Islet of Langerhans (tissue), 1 donor: ENCODE measurements around the gene KRT33A.
"Not testable (repeated sequence)": the region's sequence is repeated elsewhere in the genome, so short reads cannot be mapped to it uniquely, and the experiment has no call there.

ENCODE experiments used
- FAIRE-seq: peaks from one replicate; lab custom pipeline; 2011; peaks lifted over from hg19 to GRCh38; lab: Jason Lieb, UNC

KRT33A gene

DNA sequence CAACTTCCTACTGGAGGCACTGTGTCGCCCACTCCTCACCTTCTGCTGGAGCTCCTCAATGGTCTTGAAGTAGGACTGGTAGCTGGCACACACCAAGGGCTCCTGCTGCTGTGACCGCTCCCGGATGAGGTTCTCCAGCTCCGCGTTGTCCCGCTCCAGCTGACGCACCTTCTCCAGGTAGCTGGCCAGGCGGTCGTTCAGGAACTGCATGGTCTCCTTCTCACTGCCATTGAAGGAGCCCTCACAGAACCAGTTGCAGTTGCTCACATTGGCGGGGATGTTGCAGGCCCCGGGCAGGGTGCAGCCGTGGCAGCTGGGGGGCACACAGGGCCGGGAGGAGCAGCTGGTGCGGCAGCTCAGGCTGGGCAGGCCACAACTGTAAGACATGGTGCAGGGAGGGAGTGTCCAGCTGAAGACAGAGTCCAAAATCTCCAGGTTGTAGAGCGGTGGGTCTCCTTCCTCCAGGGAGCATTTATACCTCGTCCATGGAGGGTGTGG lies at the start of gene KRT33A:
KRT33A (minus strand) TSS at position 448 of the 498 bp plus-strand sequence; CDS start at position 387, 61 bp downstream.
- FAIRE-seq = not testable (repeated sequence)

DNA sequence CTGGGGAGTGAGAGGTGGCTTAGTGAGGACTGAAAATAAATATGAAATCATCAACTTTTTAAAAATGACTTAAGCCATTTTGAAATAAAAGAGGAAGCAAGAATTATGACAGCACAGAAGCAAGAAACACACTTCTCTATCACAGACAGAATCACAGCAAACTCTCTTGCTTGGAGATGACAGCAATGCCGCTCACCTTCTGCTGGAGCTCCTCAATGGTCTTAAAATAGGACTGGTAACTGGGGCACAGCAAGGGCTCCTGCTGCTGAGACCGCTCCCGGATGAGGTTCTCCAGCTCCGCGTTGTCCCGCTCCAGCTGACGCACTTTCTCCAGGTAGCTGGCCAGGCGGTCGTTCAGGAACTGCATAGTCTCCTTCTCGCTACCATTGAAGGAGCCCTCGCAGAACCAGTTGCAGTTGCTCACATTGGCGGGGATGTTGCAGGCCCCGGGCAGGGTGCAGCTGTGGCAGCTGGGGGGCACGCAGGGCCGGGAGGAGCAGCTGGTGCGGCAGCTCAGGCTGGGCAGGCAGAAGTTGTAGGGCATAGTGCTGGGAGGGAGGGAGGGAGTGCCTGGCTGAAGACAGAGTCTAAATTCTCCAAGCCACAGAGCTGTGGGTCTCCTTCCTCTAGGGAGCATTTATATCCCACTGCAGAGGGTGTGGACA lies 46.5 kb upstream of the KRT33A start, which contains the start of gene KRT31:
KRT31 (minus strand) TSS at position 613 of the 665 bp plus-strand sequence; CDS start at position 544, 69 bp downstream.
- no peak for FAIRE-seq

DNA sequence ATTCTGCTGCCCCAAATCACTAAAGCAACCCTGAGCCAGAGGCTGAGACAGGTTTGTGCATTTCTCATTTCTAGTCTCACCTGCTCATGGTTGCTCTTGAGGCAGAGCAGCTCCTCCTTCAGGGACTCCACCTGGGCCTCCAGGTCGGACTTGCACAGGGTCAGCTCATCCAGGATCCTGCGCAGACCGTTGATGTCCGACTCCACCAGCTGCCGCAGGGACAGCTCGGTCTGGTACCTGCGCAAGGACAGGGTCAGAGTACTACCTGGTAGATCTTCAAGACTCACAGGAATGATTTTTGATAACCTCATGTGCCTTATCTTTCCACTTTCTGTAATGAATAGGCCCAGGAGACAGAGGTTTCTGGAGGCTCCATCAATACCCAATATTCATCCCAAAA lies 45.7 kb upstream of the KRT33A start:
- no peak for FAIRE-seq

DNA sequence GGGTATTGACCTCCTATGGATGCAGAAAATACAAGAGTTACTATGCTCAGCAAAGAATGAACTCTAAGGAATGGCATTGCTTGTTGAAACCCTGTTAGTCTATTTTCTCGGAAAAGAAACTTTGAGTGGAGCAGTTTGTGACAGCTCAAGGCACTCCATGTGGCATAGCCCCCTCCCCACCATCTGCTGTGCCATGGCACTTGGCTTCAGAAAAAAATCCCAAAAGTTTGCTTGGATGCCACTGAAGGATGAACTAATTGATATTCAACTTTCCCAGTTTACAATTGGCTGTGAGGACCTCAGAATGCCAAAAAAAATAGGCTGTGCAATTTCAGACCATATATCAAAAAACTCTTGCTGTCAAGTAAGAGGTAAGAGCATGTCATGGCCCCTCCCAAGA lies 45.0 kb upstream of the KRT33A start:
- FAIRE-seq = no peak

DNA sequence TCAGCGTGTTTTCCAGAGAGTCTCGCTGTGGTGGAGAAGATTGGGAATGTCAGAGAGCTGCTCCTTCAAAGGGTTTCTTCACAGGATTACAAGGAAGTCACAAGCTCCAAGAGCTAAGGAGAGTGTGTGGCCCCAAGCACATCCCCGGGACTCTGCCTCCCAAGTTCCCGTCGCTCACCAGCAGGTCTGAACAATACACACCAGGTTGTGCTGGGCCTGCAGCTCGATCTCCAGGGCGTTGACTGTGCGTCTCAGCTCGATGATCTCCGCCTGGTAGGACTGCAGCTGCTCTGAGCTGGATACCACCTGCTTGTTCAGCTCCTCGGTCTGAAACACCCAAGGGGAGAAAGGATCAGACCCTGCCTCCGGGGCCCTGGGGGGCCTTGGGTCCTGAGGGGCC lies 44.4 kb upstream of the KRT33A start:
- not testable (repeated sequence) for FAIRE-seq

DNA sequence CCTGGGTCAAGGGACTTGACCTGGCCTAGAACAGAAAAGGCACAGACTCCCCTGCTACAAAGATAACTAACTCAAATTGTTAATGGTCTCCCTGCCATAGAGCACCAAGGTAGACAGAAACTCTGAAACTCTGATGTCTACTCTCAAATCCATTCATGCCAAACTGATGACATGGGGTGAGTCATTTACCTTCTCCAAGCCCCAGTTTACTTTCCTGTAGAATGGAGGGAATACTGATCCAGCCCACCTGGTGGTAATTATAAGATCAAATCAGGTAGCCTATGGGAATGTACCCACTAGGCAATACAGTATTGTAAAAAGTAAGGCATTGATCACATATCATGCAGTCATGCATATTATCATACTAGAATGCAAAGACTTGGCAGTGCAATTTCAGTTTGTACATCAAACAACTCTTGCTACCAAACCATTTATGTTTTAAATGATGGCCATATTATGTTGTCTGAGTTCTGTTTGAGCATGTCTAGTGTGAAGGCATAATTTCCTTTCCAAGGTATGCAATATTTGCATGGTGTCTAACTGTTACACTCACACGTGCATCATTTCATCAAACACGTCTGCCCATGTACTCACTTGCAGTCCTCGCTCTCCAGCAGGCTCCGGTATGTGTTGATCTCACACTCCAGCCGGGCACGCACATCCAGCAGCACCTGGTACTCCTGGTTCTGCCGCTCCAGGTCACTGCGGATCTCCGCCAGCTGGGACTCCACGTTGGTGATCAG lies 43.8 kb upstream of the KRT33A start:
- FAIRE-seq = no peak

DNA sequence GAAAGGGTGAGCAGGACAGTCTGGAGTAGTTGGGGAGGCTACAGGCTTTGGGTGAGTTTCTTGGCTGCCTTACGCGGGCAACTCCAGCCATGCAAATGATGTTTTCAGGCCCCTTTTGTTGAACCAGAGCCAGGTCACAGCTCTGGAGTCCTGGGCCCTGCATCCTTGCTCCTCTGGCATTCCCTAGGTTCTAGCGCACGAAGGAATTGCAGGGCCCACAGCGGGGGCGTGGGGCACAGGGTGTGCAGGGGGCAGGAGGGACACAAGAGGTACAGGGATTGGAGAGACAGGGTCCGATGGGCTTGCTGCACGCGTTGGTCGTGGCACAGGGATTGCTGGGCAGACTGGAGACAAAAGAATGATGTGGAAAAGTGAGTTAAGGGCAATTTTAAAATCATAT lies 43.2 kb upstream of the KRT33A start:
- FAIRE-seq = no peak

DNA sequence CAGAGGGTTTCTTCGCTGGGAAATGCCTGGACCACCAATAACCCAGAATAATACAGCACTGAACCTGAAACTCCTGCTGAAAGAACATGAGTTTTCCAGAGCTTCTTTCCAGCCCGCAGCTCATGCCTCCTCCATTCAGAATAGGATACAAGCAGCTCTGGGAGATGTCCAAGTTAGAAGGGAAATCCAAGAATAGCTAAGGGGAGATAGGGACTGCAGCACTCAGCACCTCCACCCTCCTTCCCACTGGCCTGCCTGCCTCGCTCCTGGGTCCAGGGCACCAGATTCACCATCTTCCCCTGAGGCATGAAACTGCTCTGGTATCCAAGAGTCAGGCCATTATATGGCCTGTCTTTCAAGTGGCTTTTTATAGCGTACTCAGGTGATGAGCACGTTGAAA lies 42.7 kb upstream of the KRT33A start:
- no peak for FAIRE-seq

DNA sequence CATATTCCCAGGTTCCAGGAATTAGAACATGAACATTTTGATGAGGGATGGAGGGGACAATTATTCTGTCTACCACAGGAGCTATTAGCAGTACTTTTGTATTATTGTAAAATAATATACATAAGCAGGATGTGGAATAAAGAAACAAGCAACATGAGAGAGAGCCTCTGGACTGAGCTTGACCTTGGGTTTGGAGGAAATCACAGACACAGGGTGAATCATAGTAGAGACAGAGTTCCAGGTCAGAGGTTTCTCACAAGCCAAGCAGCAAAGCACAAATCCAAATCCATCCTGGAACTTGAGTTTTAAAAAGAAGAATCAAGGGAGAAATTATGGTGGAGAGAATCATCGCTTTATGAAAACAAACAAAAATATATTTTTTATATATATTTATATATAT lies 41.6 kb upstream of the KRT33A start:
- no peak for FAIRE-seq

DNA sequence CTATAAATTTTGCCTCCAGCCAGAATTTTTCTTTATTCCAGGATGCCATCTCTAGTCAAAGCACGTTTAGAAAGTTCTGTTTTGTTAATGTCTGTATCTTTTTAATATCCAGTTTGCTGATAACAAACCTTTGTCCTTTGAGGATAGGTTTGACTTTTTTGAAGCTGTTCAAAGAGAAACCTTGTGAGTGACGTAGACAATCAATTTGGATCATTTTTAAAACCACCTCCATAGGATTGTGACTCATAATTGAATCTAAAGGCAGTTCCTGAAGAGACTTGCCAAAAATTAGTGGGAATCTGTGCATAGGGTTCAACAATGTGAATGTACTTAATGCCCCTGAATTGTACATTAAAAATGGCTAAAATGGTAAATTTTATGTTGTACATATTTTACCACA lies 40.9 kb upstream of the KRT33A start:
- no peak for FAIRE-seq

DNA sequence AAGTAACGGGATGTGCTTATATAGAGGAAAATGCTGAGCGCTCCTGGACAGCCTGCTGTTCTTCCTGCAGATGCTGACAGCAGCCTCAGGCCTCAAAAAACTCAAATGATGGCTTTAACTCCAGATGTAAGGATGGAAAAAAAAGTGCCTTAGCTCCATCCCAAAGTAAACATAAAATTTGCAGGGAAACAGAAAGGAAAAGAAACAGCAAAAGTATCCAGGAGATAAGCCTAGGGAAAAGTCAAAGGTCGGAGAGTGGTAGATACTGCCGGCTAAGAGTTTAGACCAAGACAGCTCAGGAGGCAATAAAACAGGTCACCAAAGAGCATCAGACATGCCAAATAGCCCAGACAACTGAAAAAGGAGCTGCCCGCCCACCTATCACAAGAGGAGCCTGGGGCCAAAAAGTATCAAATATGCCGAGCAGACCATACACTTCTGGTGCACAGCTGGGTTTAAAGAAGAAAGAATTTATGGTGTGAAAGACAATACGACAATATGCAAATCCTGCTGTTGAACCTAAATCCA lies 39.8 kb upstream of the KRT33A start:
- no peak for FAIRE-seq

DNA sequence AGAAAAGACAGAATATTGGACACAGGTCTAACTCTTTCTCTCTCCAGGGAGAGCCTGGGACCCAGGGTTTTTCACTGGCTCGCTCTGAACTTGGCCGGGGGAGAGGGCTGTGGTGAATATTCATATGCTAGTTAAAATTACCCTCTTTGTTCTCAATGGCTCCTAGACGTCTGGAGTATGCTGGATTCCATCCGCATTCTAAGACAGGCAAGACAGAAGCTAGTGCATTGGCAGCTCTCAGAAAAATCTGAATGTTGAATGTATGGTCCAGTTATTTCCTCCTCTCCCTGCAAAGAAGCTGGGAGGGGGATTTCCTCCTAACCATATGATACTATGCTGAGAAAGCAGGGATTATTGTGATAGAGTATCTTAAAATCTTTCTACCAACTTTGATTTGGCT lies 37.0 kb upstream of the KRT33A start:
- no peak for FAIRE-seq

DNA sequence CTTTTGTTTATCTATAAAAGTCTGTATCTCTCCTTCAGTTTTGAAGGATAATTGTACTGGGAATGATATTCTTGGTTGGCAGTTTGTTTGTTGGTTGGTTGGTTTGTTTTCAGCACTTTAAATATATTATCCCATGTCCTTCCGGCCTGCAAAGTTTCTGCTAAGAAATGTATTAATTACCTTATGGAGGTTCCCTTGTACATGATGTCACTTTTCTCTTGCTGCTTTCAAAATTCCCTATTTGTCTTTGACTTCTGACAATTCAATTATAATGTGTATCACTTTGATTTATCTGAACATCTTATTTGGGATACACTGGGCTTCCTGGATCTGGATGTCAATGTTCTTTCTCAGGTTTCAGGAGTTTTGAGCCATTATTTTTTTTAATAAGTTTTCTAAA lies 35.6 kb upstream of the KRT33A start:
- FAIRE-seq = no peak

DNA sequence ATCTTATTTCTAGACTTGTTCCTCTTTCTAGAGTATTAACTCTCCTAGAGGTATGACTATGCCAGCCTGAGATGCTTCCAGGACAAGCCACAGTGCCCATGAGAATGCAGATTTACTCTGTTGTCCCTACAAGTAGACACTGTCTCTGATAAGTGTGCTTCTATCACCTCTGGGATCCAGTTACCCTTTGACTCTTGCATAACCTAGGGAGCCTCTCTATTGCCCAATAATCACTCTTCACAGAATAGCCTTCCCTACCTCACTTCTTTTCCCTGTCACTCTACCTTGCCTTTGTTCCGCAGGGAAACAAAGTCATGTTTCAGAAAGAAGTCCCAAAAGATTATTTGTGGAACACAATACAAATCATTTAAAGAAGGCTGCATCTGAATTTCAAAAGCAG lies 33.1 kb upstream of the KRT33A start:
- FAIRE-seq = no peak

DNA sequence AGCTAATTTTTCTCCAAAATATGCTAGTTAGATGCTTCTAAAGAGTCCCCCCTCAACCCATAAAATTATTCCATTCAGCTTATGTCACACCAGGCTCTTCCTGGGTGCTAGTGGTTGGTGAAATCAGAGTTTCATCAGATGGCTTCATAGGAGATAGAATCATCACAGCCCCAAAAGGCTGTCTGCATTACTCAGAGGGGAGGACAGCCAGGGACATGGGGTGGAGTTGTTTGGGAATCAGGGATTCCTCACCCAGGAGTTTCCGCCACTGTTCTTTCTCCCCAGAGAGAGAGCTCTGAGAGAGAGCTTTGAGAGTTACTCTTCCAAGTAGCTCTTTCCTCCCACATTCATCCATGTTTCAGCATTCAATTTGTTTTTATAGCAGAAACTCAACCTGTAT lies 31.8 kb upstream of the KRT33A start:
- FAIRE-seq = no peak

DNA sequence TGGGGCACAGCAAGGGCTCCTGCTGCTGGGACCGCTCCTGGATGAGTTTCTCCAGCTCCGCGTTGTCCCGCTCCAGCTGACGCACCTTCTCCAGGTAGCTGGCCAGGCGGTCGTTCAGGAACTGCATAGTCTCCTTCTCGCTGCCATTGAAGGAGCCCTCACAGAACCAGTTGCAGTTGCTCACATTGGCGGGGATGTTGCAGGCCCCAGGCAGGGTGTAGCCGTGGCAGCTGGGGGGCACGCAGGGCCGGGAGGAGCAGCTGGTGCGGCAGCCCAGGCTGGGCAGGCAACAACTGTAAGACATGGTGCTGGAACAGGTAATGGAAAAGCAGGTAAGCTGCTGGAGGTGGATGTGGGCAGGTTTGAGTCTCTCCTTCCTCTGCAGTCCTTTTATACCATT lies 31.3 kb upstream of the KRT33A start, which contains the start of gene KRT34:
KRT34 (minus strand) TSS at position 364 of the 400 bp plus-strand sequence; CDS start at position 304, 60 bp downstream.
- not testable (repeated sequence) for FAIRE-seq

DNA sequence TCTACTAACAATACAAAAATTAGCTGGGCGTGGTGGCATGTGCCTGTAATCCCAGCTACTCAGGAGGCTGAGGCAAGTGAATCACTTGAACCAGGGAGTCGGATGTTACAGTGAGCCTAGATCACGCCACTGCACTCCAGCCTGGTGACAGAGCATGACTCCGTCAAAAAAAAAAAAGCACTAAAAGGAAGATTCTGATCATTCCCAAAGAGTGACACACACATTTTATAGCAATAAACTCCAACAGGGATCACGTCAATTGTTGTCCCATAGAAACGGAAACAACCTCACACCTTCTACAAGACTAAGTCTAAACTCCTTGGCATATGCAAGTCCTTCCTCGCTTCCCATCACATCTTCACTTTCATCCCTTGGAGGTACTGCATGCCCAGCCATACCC lies 29.5 kb upstream of the KRT33A start:
- FAIRE-seq = not testable (repeated sequence)

DNA sequence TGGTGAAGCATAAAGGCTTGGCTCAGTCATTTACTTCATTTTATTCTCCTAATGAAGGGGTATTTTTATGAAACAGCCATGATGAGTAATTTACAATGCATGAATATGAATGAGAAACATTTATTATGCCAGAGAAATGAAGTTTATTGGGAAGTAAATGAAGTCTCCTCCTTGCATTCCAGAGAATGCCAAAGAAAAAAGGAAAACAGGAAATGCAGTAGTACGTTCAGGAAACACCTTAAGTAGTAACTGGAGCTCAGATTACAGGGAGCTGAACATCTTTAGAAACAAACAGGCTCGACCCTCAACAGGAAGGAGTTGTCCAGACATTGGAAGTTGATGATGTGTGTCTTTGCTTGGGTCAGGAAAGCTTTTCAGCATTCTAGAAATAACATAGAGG lies 26.9 kb upstream of the KRT33A start:
- no peak for FAIRE-seq

DNA sequence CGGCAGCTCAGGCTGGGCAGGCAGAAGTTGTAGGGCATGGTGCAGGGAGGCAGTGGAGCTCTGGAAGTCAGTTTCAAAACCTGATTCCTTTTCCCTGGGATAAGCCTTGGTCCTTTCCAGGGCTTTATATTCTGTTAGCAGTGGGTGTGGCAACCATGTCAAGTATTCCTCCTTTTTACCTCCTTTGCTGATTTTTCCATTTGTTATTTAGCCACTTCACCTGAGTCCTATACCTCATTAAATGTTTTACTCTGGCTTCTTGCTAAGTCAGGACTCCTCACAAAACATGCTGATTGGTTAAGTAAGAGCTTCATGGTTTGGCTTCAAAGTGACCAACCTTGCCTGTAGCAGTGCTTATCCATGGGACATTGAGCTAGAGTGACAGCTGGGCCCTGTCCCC lies 19.1 kb upstream of the KRT33A start, which contains the start of gene KRT33B:
KRT33B (minus strand) TSS at position 101 of the 400 bp plus-strand sequence; CDS start at position 38, 63 bp downstream.
- no peak for FAIRE-seq

DNA sequence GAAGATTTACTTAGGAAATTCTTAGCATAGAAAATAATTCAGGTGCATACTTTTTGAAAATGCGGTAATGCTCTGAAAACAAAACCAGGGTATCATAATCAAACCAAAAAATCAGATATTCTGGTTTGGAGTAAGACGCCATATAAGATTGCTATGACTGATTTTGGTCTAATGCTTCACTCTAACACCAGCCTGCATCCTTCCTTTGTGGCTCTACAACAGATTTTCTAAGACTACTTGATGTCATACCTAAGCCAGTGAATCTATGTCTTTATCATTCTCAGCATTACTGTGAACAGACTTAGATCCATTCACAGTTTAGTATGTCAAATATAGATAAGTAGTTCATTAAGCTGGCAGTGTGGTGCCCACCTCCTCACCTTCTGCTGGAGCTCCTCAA lies 18.4 kb upstream of the KRT33A start:
- FAIRE-seq = no peak

DNA sequence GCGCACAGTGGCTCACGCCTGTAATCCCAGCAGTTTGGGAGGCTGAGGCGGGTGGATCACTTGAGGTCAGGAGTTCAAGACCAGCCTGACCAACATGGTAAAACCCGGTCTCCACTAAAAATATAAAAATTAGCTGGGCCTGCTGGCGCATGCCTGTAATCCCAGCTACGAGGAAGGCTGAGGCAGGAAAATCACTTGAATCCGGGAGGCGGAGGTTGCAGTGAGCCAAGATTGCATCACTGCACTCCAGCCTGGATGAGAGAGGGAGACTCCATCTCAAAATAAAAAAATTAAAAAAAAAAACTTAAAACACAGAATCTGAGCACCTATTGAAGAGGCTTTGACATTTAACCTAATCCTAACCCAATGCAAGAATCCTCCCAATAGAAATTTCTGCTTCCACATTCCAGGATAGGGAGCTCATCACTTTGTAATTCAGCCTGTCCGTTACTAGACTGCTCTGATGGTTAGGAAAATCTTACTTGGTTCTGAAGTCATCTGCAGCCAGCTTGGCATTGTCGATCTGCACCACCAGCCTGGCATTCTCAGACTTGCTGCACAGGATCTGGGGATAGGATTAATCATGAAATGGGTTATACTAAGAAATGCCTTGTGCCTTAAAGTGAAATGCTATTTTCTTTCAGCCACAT lies 16.9 kb upstream of the KRT33A start:
- FAIRE-seq = no peak

DNA sequence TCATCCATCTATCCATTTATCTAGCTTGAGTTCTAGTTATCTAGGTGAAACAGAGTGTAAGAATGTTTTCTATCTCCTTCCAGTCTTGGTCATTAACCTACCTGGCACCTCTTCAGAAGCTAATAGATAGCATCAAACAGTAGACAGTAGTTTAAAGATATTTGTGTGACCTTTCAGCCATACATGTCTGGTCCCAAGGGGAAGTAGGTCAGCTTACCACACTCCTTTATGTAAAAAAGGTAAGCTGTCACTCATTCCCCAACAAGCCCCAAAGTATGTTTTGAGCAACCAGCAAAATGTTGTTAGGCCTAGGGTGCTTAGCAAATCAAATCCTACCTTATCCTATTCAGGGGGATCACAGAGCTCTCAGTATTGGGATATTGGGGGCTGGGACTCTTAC lies 15.4 kb upstream of the KRT33A start:
- no peak for FAIRE-seq

DNA sequence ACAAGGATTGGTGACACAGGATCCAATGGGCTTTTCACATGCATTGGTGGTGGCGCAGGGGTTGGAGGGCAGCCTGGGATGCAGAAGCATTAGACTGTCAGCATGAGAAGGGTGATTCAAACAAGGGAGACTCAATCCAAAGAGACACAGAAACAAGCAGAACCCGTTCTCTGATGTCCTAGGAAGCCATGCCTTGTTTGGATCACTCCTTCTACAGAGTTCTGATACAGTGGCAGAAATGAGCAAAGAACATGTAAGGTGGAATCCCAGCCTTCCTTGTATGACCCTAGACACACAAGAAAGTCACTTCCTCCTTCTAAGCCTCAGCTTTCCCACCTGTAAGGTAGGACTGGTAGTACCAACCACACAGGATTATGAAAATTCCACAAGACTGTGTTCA lies 13.3 kb upstream of the KRT33A start:
- no peak for FAIRE-seq
